OCI-LY3 (cell line): ENCODE results near the gene NOC2L.

Experiments used
- H2AFZ ChIP-seq: fragments of 200-600, 300-600 bp; shearing (Covaris generic); 2 replicates; pipeline ENCODE4 v1.6.0; 2014; ENCODE audit warnings: antibody characterized with exemption, low read depth, low read length
- H3K27ac ChIP-seq: fragments of 200-600, 300-600 bp; sonication (generic); 2 replicates; pipeline ENCODE4 v1.5.1; 2014; ENCODE audit warnings: mild to moderate bottlenecking, low read length, moderate library complexity, mixed read lengths
- H3K27me3 ChIP-seq: fragments of 200-600, 300-600 bp; sonication (generic); 2 replicates; pipeline ENCODE4 v1.6.1; 2014; ENCODE audit warnings: low read depth, low read length, mixed read lengths
- H3K36me3 ChIP-seq: fragments of 200-600, 300-600 bp; sonication (generic); replicated peaks from 2 replicates; pipeline ENCODE3; 2014; ENCODE audit warnings: low read depth, low read length, mixed read lengths
- H3K4me1 ChIP-seq: fragments of 300-600, 200-600 bp; sonication (generic); 2 replicates; pipeline ENCODE4 v1.6.1; 2014; ENCODE audit warnings: low read length, mixed read lengths
- H3K4me2 ChIP-seq: fragments of 200-600, 300-600 bp; sonication (generic); 2 replicates; pipeline ENCODE4 v1.6.1; 2014; ENCODE audit warnings: low read length, mixed read lengths
- H3K4me3 ChIP-seq: fragments of 300-600, 200-600 bp; sonication (generic); 2 replicates; pipeline ENCODE4 v1.5.1; 2014; ENCODE audit warnings: antibody characterized with exemption, mild to moderate bottlenecking, low read length, moderate library complexity
- H3K79me2 ChIP-seq: fragments of 300-600, 200-600 bp; shearing (Covaris generic); 2 replicates; pipeline ENCODE4 v1.6.1; 2014; ENCODE audit warnings: mild to moderate bottlenecking, low read length, mixed read lengths
- H3K9ac ChIP-seq: fragments of 300-600, 200-600 bp; shearing (Covaris generic); 2 replicates; pipeline ENCODE4 v1.6.0; 2014; ENCODE audit warnings: mild to moderate bottlenecking, low read length, moderate library complexity
- H3K9me3 ChIP-seq: fragments of 200-600, 300-600 bp; shearing (Covaris generic); 2 replicates; pipeline ENCODE4 v1.6.1; 2014; ENCODE audit warnings: low read length, mixed read lengths; ENCODE audit not compliant: insufficient read depth
- H4K20me1 ChIP-seq: fragments of 200-600, 300-600 bp; sonication (generic); 2 replicates; pipeline ENCODE4 v1.6.1; 2016; ENCODE audit warnings: low read length, mixed read lengths; ENCODE audit not compliant: insufficient read depth
- EZH2phosphoT487 ChIP-seq: fragments of 200-600 bp; shearing (Covaris generic); IDR thresholded peaks from 2 replicates; pipeline ENCODE4 v1.6.1; 2018; ENCODE audit warnings: antibody characterized with exemption, mixed run types, low read depth
- TF ChIP-seq, protein P1 (sequence below): fragments of 200-600, 300-600 bp; sonication (generic); IDR thresholded peaks from 2 replicates; pipeline ENCODE4 v1.5.1; 2014; ENCODE audit warnings: antibody characterized with exemption, low read length, low read depth

NOC2L gene

DNA sequence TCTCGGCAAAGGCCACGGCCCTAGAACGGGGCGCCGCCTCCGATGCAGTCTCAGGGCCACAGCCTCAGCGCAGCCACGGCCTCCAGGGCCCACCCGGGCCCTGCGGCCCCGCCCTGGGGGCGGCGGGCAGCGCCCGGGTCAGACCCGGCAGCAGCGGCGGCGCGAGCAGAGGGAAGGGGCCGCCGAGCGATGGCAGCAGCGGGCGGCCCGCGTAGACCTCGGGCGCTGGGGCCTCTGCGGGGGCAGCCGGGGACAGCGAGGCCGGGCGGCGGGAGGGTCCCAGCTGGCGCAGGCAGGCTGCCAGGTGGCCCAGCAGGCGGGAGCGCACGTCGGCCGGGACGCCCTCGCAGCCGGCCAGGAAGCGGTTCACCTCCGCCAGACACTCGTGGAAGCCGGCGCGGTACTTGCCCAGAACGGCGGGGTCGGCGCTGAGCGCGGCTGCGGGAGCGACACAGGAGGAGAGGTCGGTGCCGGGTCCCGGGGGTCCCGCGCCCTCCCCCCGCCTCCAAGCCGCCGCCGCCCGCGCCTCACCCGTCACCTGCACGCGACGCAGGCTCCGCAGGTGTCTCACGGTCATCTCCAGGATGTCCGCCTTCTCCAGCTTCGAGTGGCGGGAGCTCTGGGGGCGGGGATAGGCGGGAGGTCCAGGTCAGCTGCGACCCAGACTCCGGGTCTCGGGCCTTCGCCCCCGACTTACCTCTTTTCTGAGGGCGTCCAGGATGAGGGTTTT lies 40.1 kb upstream of the NOC2L start:
- no peaks in the 10 kb centered on the region for H3K79me2 ChIP-seq
- TF ChIP-seq, protein P1, sequence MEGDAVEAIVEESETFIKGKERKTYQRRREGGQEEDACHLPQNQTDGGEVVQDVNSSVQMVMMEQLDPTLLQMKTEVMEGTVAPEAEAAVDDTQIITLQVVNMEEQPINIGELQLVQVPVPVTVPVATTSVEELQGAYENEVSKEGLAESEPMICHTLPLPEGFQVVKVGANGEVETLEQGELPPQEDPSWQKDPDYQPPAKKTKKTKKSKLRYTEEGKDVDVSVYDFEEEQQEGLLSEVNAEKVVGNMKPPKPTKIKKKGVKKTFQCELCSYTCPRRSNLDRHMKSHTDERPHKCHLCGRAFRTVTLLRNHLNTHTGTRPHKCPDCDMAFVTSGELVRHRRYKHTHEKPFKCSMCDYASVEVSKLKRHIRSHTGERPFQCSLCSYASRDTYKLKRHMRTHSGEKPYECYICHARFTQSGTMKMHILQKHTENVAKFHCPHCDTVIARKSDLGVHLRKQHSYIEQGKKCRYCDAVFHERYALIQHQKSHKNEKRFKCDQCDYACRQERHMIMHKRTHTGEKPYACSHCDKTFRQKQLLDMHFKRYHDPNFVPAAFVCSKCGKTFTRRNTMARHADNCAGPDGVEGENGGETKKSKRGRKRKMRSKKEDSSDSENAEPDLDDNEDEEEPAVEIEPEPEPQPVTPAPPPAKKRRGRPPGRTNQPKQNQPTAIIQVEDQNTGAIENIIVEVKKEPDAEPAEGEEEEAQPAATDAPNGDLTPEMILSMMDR, result no peak
- TF ChIP-seq EZH2phosphoT487, result no peak
- H3K4me1 ChIP-seq, result peaks cover 3% of the 10 kb centered on the region; the same call in 1 of the 2 replicates
- peaks cover 19% of the 10 kb centered on the region for H3K27me3 ChIP-seq
- no peaks in the 10 kb centered on the region for H4K20me1 ChIP-seq
- no peak overlapping the region for H3K9ac ChIP-seq
- H3K4me3 ChIP-seq, result no peak overlapping the region
- H2AFZ ChIP-seq, result no peak overlapping the region
- no peaks in the 10 kb centered on the region for H3K9me3 ChIP-seq
- H3K4me2 ChIP-seq, result no peak overlapping the region
- H3K36me3 ChIP-seq, result no peaks in the 10 kb centered on the region
- no peak overlapping the region for H3K27ac ChIP-seq

DNA sequence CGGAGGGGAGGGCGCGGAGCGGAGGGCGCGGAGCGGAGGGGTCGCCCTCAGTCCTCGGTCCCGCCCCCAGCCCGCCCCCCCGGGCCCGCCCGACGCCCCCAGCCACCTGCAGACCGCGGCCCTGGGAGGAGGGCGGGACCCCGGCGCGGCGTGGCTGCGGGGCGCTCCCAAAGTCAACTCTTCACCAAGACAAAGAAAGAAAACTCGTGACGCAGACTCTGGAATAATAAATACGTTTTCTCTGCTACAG lies 39.6 kb upstream of the NOC2L start:
- H3K27me3 ChIP-seq, result peaks cover 15% of the 10 kb centered on the region
- peaks cover 3% of the 10 kb centered on the region; the same call in 1 of the 2 replicates for H3K4me1 ChIP-seq
- H3K36me3 ChIP-seq, result no peaks in the 10 kb centered on the region
- H3K9ac ChIP-seq, result no peak overlapping the region
- no peak overlapping the region for H3K27ac ChIP-seq
- H2AFZ ChIP-seq, result no peak overlapping the region
- H3K79me2 ChIP-seq, result no peaks in the 10 kb centered on the region
- TF ChIP-seq, protein P1, result no peak
- H3K4me2 ChIP-seq, result no peak overlapping the region
- H3K4me3 ChIP-seq, result no peak overlapping the region
- H4K20me1 ChIP-seq, result no peaks in the 10 kb centered on the region
- no peaks in the 10 kb centered on the region for H3K9me3 ChIP-seq

DNA sequence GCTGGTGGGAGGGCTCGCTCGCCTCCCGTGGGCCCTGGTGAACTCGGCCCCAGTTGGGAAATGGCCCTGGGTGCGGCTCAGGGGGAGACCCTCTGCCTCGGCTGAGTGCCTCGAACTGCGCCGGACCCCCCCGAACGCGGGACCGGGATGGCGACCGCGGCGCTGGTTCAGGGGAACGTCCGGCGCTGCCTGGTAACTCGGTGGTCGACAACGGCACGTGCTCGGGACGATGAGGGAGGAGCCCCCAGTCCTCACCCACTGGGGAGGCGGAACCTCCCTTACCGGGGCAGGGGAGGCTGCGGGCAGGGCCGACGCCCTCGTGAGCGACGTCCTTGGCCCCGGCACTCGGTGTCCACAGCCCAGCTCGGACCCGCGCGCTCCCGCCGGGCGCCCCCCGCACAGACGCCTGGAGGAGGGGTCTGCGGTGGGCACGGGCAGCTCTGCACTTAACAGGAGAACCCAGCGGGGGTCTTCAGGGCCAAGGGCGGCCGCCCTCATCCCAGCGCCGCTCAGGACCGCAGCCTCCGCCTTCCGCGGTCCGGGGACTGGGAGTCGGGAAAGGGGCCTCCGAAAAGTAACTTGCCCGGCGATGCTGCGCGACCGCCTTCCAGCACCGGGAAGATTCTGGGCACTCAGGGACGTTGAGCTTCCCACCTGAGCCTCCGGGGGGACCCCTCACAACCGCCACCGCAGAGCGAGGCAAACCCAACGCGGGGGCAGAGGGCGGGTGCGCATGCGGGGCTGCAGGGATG lies 39.1 kb upstream of the NOC2L start:
- no peaks in the 10 kb centered on the region for H3K9me3 ChIP-seq
- H3K4me3 ChIP-seq, result no peak overlapping the region
- H4K20me1 ChIP-seq, result no peaks in the 10 kb centered on the region
- H3K9ac ChIP-seq, result no peak overlapping the region
- TF ChIP-seq, protein P1, result no peak
- no peak for TF ChIP-seq EZH2phosphoT487
- H3K4me1 ChIP-seq, result peaks cover 5% of the 10 kb centered on the region
- H3K36me3 ChIP-seq, result no peaks in the 10 kb centered on the region
- H2AFZ ChIP-seq, result no peak overlapping the region
- no peaks in the 10 kb centered on the region for H3K79me2 ChIP-seq
- H3K4me2 ChIP-seq, result no peak overlapping the region
- H3K27ac ChIP-seq, result no peak overlapping the region
- H3K27me3 ChIP-seq, result peaks cover 10% of the 10 kb centered on the region

DNA sequence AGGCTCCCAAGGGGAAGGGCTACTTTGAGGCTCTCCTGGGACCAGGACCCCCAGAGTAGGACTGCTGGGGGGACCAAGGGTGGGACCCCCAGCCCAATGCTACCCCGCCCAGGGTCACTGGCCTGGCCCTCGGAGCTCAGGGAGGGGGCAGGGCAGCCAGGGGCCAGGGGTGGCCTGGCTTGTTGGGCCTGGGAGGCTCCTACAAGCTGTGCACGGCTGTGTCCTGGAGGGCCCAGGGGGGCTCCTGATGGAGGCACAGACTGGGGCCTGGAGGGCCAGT lies 38.6 kb upstream of the NOC2L start:
- no peak overlapping the region for H3K9ac ChIP-seq
- peaks cover 5% of the 10 kb centered on the region; the same call in 1 of the 2 replicates for H3K27me3 ChIP-seq
- H3K27ac ChIP-seq, result no peak overlapping the region
- no peak overlapping the region for H2AFZ ChIP-seq
- H3K4me3 ChIP-seq, result no peak overlapping the region
- peaks cover under 1% of the 10 kb centered on the region; the same call in 1 of the 2 replicates for H4K20me1 ChIP-seq
- H3K4me2 ChIP-seq, result no peak overlapping the region
- peaks cover 11% of the 10 kb centered on the region for H3K4me1 ChIP-seq
- H3K9me3 ChIP-seq, result no peaks in the 10 kb centered on the region
- no peaks in the 10 kb centered on the region for H3K79me2 ChIP-seq
- TF ChIP-seq, protein P1, result no peak
- TF ChIP-seq EZH2phosphoT487, result no peak
- no peaks in the 10 kb centered on the region for H3K36me3 ChIP-seq
